Activated B cell treated with CpG ODN at 0.5 μM for 24 hours (primary cell): Measurements from ENCODE around the gene FASTK. TPM values are rescaled to one million over a fixed set of nuclear protein-coding genes. Genes with fewer than 3 reads are reported as not detected.

ENCODE experiments used
- ATAC-seq: fragments of 200-7000 bp; cut with Tn5 transposase; one replicate; pipeline ENCODE4 v1.10.0; 2021; ENCODE audit warnings: low read depth, mild to moderate bottlenecking, moderate library complexity
- CTCF ChIA-PET: fragments of 350-600 bp; sonication (Branson Sonifier 250); formaldehyde crosslinking; loops from one replicate; lab custom pipeline; 2021; ENCODE audit warnings: antibody characterized with exemption; lab: Charles Lee
- POLR2A ChIA-PET: fragments of 350-600 bp; sonication (Branson Sonifier 250); formaldehyde crosslinking; loops from one replicate; lab custom pipeline; 2021; ENCODE audit warnings: antibody characterized with exemption; lab: Charles Lee
- DNase-seq: peaks from one replicate; pipeline ENCODE4 v3.0.0; 2022
- H3K27ac Mint-ChIP-seq: one replicate; pipeline ENCODE4 v1.8.0; 2020; ENCODE audit warnings: mixed read lengths
- H3K27me3 Mint-ChIP-seq: one replicate; pipeline ENCODE4 v1.8.0; 2021; ENCODE audit warnings: mixed read lengths
- H3K36me3 Mint-ChIP-seq: one replicate; pipeline ENCODE4 v1.8.0; 2021; ENCODE audit warnings: low read depth, mixed read lengths
- H3K4me1 Mint-ChIP-seq: one replicate; pipeline ENCODE4 v1.8.0; 2021; ENCODE audit warnings: mixed read lengths
- H3K4me3 Mint-ChIP-seq: one replicate; pipeline ENCODE4 v1.8.0; 2020; ENCODE audit warnings: mild to moderate bottlenecking, mixed read lengths
- H3K9me3 Mint-ChIP-seq: one replicate; pipeline ENCODE4 v1.8.0; 2020; ENCODE audit warnings: mixed read lengths
- CTCF ChIP-seq: fragments of 200-600 bp; IDR thresholded peaks from one replicate; pipeline ENCODE4 v1.8.0; 2022; ENCODE audit warnings: antibody characterized with exemption, mild to moderate bottlenecking
- intact Hi-C: fragments of 100-400 bp; cut with micrococcal nuclease; formaldehyde crosslinking; loops from one replicate; pipeline ENCODE4 v1.15.1; 2024
- total RNA-seq: library from RNA; stranded (reverse); gene quantifications from 2 replicates; pipeline ENCODE4 v1.2.3, GENCODE V29; 2022

Gene FASTK
- total RNA-seq, 1 donor from 2014 or later, result 103 TPM

GRCh38 chr7:151122276-151122675 is 41.7 kb upstream of the FASTK start:
- Mint-ChIP-seq H3K4me3 (no peak overlapping the region), H3K36me3 (peaks cover 2% of the 10 kb centered on the region), H3K4me1 (peaks cover 3% of the 10 kb centered on the region), H3K27ac (no peak overlapping the region), H3K27me3 (peaks cover 4% of the 10 kb centered on the region), H3K9me3 (no peaks in the 10 kb centered on the region)
- TF ChIP-seq CTCF, result no peak
- DNase-seq, result no peak
- intact Hi-C loops, result no loop called here
- no peak for ATAC-seq
- POLR2A ChIA-PET, result no interaction called here
- CTCF ChIA-PET, result no interaction called here

- CTCF ChIA-PET, result no interaction called here
- no peak overlapping the region for H3K4me3 Mint-ChIP-seq
- no peak for TF ChIP-seq CTCF
- no peaks in the 10 kb centered on the region for H3K9me3 Mint-ChIP-seq
- no peak overlapping the region for H3K27ac Mint-ChIP-seq
- DNase-seq, result no peak
- intact Hi-C loops, result no loop called here
- POLR2A ChIA-PET, result no interaction called here
- H3K4me1 Mint-ChIP-seq, result peaks cover 3% of the 10 kb centered on the region
- peaks cover 2% of the 10 kb centered on the region for H3K36me3 Mint-ChIP-seq
- no peak for ATAC-seq
- H3K27me3 Mint-ChIP-seq, result peaks cover 6% of the 10 kb centered on the region
Measured at GRCh38 chr7:151121380-151122170, 41.0 kb upstream of the FASTK start.

GRCh38 chr7:151120896-151121295 is 40.3 kb upstream of the FASTK start:
- DNase-seq (no peak), ATAC-seq (no peak)
- Mint-ChIP-seq H3K27me3 (peaks cover 7% of the 10 kb centered on the region), H3K27ac (no peak overlapping the region), H3K4me1 (peaks cover 4% of the 10 kb centered on the region), H3K36me3 (peaks cover 2% of the 10 kb centered on the region), H3K9me3 (no peaks in the 10 kb centered on the region), H3K4me3 (no peak overlapping the region)
- no peak for TF ChIP-seq CTCF
- intact Hi-C loops, result no loop called here
- CTCF ChIA-PET, result no interaction called here
- POLR2A ChIA-PET, result no interaction called here

GRCh38 chr7:151119902-151120301 is 39.3 kb upstream of the FASTK start:
- ChIA-PET POLR2A (no interaction called here), CTCF (no interaction called here)
- peaks cover 11% of the 10 kb centered on the region for H3K27me3 Mint-ChIP-seq
- ATAC-seq, result no peak
- no peak overlapping the region for H3K27ac Mint-ChIP-seq
- peaks cover 6% of the 10 kb centered on the region for H3K4me1 Mint-ChIP-seq
- H3K9me3 Mint-ChIP-seq, result no peaks in the 10 kb centered on the region
- no peak for TF ChIP-seq CTCF
- no peak for DNase-seq
- no peak overlapping the region for H3K4me3 Mint-ChIP-seq
- peaks cover 2% of the 10 kb centered on the region for H3K36me3 Mint-ChIP-seq
- intact Hi-C loops, result no loop called here

GRCh38 chr7:151119055-151119415 is 38.4 kb upstream of the FASTK start:
- DNase-seq (no peak), ATAC-seq (no peak)
- TF ChIP-seq CTCF, result no peak
- intact Hi-C loops, result no loop called here
- CTCF ChIA-PET, result no interaction called here
- Mint-ChIP-seq H3K4me1 (peaks cover 5% of the 10 kb centered on the region), H3K9me3 (no peaks in the 10 kb centered on the region), H3K27ac (no peak overlapping the region), H3K4me3 (no peak overlapping the region), H3K36me3 (peaks cover 2% of the 10 kb centered on the region), H3K27me3 (peaks cover 9% of the 10 kb centered on the region)
- POLR2A ChIA-PET, result no interaction called here
